ENCODE data around the gene SLC29A3. TPM values are rescaled to one million over a fixed set of nuclear protein-coding genes. Genes with fewer than 3 reads are reported as not detected.

Gene SLC29A3
- total RNA-seq, 1 experiment from 2014 or later: 9.2 TPM

- Histone ChIP-seq H2BK20ac (ENCODE audit: low read depth, low read length, poor library complexity, severe bottlenecking) (no peak overlapping the region), H3K56ac (ENCODE audit: insufficient read length, low read depth, low read length) (no peak overlapping the region), H3K4me2 (ENCODE audit: insufficient read depth, insufficient read length, low read length) (no peak overlapping the region), H3K79me2 (ENCODE audit: insufficient read depth, low read length) (no peaks in the 10 kb centered on the region), H3K4me1 (ENCODE audit: insufficient read depth, low read length) (peaks cover 7% of the 10 kb centered on the region; the same call in 1 of the 2 replicates), H3K4ac (ENCODE audit: low read depth, low read length) (no peak overlapping the region), H4K91ac (ENCODE audit: insufficient read length, low read depth, low read length) (no peak overlapping the region), H3K23me2 (ENCODE audit: insufficient read length, low read depth, low read length, poor library complexity, severe bottlenecking) (no peaks in the 10 kb centered on the region), H4K5ac (ENCODE audit: insufficient read length, low read depth, low read length) (no peak overlapping the region), H3K14ac (ENCODE audit: insufficient read depth, low read length) (no peak overlapping the region), H3K9me3 (ENCODE audit: control insufficient read depth, low read depth, low read length) (no peaks in the 10 kb centered on the region), H4K20me1 (ENCODE audit: control insufficient read depth, insufficient read depth, insufficient read length) (no peaks in the 10 kb centered on the region), H2BK120ac (ENCODE audit: low read depth, low read length, poor library complexity, severe bottlenecking) (no peak overlapping the region), H2BK15ac (ENCODE audit: low read depth, low read length) (no peak overlapping the region), H3K27me3 (ENCODE audit: insufficient read depth, low read length) (no peaks in the 10 kb centered on the region), H2AFZ (ENCODE audit: low read length) (no peak overlapping the region), H2BK5ac (ENCODE audit: insufficient read length, low read length) (no peak overlapping the region), H2BK12ac (ENCODE audit: insufficient read length, low read depth, low read length) (no peak overlapping the region), H3K9ac (ENCODE audit: extremely low read depth, insufficient read length, low read length) (no peak overlapping the region), H3K23ac (ENCODE audit: insufficient read length, low read depth, low read length) (no peak overlapping the region), H3T11ph (ENCODE audit: low read length) (no peak overlapping the region), H3K18ac (ENCODE audit: insufficient read length, low read depth, low read length) (no peak overlapping the region), H2AK5ac (ENCODE audit: insufficient read length, low read length) (no peak overlapping the region), H3K79me1 (ENCODE audit: insufficient read depth, low read depth, low read length, poor library complexity, severe bottlenecking) (no peaks in the 10 kb centered on the region), H3K27ac (ENCODE audit: insufficient read length, low read depth, low read length) (no peak overlapping the region), H4K8ac (replicated peaks; ENCODE audit: insufficient read length, low read depth, low read length) (no peak overlapping the region)
- Mint-ChIP-seq H3K4me1 (peaks cover 49 to 61% of the 10 kb centered on the region in 2 experiments), H3K27ac (no peak overlapping the region; a peak in 2 of 7 replicates), H3K9me3 (no peaks in the 10 kb centered on the region), H3K36me3 (ENCODE audit: insufficient read depth in 1 of 3, low read depth in 3 of 3) (peaks cover 1 to 2% (median 1%) of the 10 kb centered on the region in 3 experiments; a peak in 4 of 7 replicates), H3K4me3 (no peak overlapping the region), H3K27me3 (ENCODE audit: low read depth) (no peaks in the 10 kb centered on the region)
- WGBS (ENCODE audit: extremely low coverage, insufficient read length, low lambda C conversion rate): no CpG with 5 or more reads among the region's 11 CpGs
- TF ChIP-seq CTCF (conservative IDR thresholded peaks at IDR 0.05): peak; percentile 33; the same call in 2 of the 3 replicates
- no peak for DNase-seq
These were observed 43.9 kb upstream of the SLC29A3 start for GRCh38 chr10:71274901-71275796.

All from H9 (cell line).